Fibroblast of the aortic adventitia (primary cell): ENCODE results near the gene GDF10. TPM values are rescaled to one million over a fixed set of nuclear protein-coding genes. Genes with fewer than 3 reads are reported as not detected.

ENCODE experiments used
- DNase-seq: peaks from one replicate; pipeline ENCODE4 v3.0.0-alpha.2; 2010; ENCODE audit warnings: low read depth
- H3K4me3 ChIP-seq: 2 replicates; pipeline ENCODE4 v1.5.1; 2011; ENCODE audit warnings: low read depth, mild to moderate bottlenecking, control low read depth, low read length, moderate library complexity
- CTCF ChIP-seq: IDR thresholded peaks from 2 replicates; pipeline ENCODE4 v1.5.1; 2011; ENCODE audit warnings: mild to moderate bottlenecking, low read length, control low read depth, inconsistent platforms; ENCODE audit not compliant: insufficient read depth
- total RNA-seq: library from RNA; depleted of rRNA; stranded (reverse); fragments of >200 nt; gene quantifications from 2 replicates; pipeline ENCODE4 v1.2.3, GENCODE V29; 2012; ENCODE audit warnings: low replicate concordance

Gene GDF10
- total RNA-seq, 1 donor = 11.1 TPM

- H3K4me3 ChIP-seq = no peak overlapping the region
- DNase-seq = no peak
Observed at GRCh38 chr10:47339759-47340607, 40.0 kb downstream of the GDF10 start.

GRCh38 chr10:47340608-47341170 is 40.7 kb downstream of the GDF10 start:
- peak; percentile 97 for TF ChIP-seq CTCF
- no peak overlapping the region for H3K4me3 ChIP-seq
- DNase-seq = peak; percentile 69

More at GRCh38 chr10:47339759-47340607, 40.0 kb downstream of the GDF10 start:
- no peak for TF ChIP-seq CTCF

GRCh38 chr10:47344996-47345870 is 45.2 kb downstream of the GDF10 start:
- H3K4me3 ChIP-seq = no peak overlapping the region
- no peak for TF ChIP-seq CTCF
- no peak for DNase-seq

- TF ChIP-seq CTCF = no peak
- DNase-seq = no peak
- H3K4me3 ChIP-seq = no peak overlapping the region
Observed at GRCh38 chr10:47346581-47347302, 46.7 kb downstream of the GDF10 start.

- no peak for DNase-seq
- TF ChIP-seq CTCF = no peak
- H3K4me3 ChIP-seq = no peak overlapping the region
Observed at GRCh38 chr10:47347303-47347675, 47.3 kb downstream of the GDF10 start.

GRCh38 chr10:47348138-47348651 is 48.2 kb downstream of the GDF10 start, which contains the start of gene RBP3:
RBP3 (plus strand) TSS chr10:47348363; CDS start chr10:47348485, 122 bp downstream.
- no peak for TF ChIP-seq CTCF
- no peak within 1 kb of the TSS for H3K4me3 ChIP-seq
- DNase-seq = no peak
